Lower leg skin (tissue), 3 donors: Measurements from ENCODE around the gene GNGT1.

Experiments used
- CTCF ChIP-seq, 3 donors: fragments of 450-650 bp; IDR thresholded peaks; one replicate each; pipeline ENCODE4 v1.5.1; 2016; ENCODE audit warnings: antibody characterized with exemption in 3 of 3, mild to moderate bottlenecking in 3 of 3, moderate library complexity in 2 of 3
- POLR2A ChIP-seq, 2 donors: fragments of 450-650 bp; IDR thresholded peaks; one replicate each; pipeline ENCODE4 v1.6.1; 2016 to 2017; ENCODE audit warnings: antibody characterized with exemption in 2 of 2, mild to moderate bottlenecking in 1 of 2, moderate library complexity in 1 of 2

- no peak for TF ChIP-seq CTCF (IDR thresholded peaks at IDR 0.05)
- TF ChIP-seq POLR2A (IDR thresholded peaks at IDR 0.05) = no peak
Observed at GRCh38 chr7:93879356-93879755, 27.0 kb upstream of the GNGT1 start.
